ENCODE results near the gene CEACAM3.
A peak's percentile ranks its signal among the peaks of the same experiment; 100 is the strongest.

Gene CEACAM3

GRCh38 chr19:41792513-41793413 is 3.6 kb upstream of the CEACAM3 start:
- peak; percentile 30 to 46 for DNase-seq (ENCODE audit: low read depth in 2 of 2)

- DNase-seq (ENCODE audit: low read depth in 2 of 2): no peak
These were observed 3.0 kb upstream of the CEACAM3 start for GRCh38 chr19:41793414-41793727.

GRCh38 chr19:41795031-41795461 is 1.3 kb upstream of the CEACAM3 start:
- peak; percentile 22 to 38 for DNase-seq (ENCODE audit: low read depth in 2 of 2)

- DNase-seq (ENCODE audit: low read depth in 2 of 2): no peak
These were observed 514 bp downstream of the CEACAM3 start for GRCh38 chr19:41796901-41797300.

GRCh38 chr19:41799444-41800000 is 3.1 kb downstream of the CEACAM3 start:
- DNase-seq (ENCODE audit: low read depth in 2 of 2): no peak

GRCh38 chr19:41801031-41801430 is 4.6 kb downstream of the CEACAM3 start:
- no peak for DNase-seq (ENCODE audit: low read depth in 2 of 2)

- no peak for DNase-seq (ENCODE audit: low read depth in 2 of 2)
These were observed 5.4 kb downstream of the CEACAM3 start for GRCh38 chr19:41801792-41802211.

GRCh38 chr19:41802770-41803169 is 6.4 kb downstream of the CEACAM3 start:
- DNase-seq (ENCODE audit: low read depth in 2 of 2): no peak

GRCh38 chr19:41804336-41804735 is 7.9 kb downstream of the CEACAM3 start:
- DNase-seq (ENCODE audit: low read depth in 2 of 2): no peak

- no peak for DNase-seq (ENCODE audit: low read depth in 2 of 2)
These were observed 10.8 kb downstream of the CEACAM3 start for GRCh38 chr19:41807176-41807575.

- DNase-seq (ENCODE audit: low read depth in 2 of 2): no peak
These were observed 12.5 kb downstream of the CEACAM3 start for GRCh38 chr19:41808663-41809566.

- no peak for DNase-seq (ENCODE audit: low read depth in 2 of 2)
These were observed 13.9 kb downstream of the CEACAM3 start for GRCh38 chr19:41810301-41810700.

- no peak for DNase-seq (ENCODE audit: low read depth in 2 of 2)
These were observed 14.6 kb downstream of the CEACAM3 start for GRCh38 chr19:41811036-41811435.

GRCh38 chr19:41811981-41812380 is 15.6 kb downstream of the CEACAM3 start:
- no peak for DNase-seq (ENCODE audit: low read depth in 2 of 2)

GRCh38 chr19:41813911-41814310 is 17.5 kb downstream of the CEACAM3 start:
- no peak for DNase-seq (ENCODE audit: low read depth in 2 of 2)

- DNase-seq (ENCODE audit: low read depth in 2 of 2): no peak
These were observed 18.9 kb downstream of the CEACAM3 start for GRCh38 chr19:41815301-41815700.

GRCh38 chr19:41816761-41817160 is 20.4 kb downstream of the CEACAM3 start:
- DNase-seq (ENCODE audit: low read depth in 2 of 2): no peak

- peak; percentile 11 to 17 for DNase-seq (ENCODE audit: low read depth in 2 of 2)
These were observed 24.8 kb downstream of the CEACAM3 start for GRCh38 chr19:41821003-41821735.

GRCh38 chr19:41837981-41838708 is 41.8 kb downstream of the CEACAM3 start:
- DNase-seq (ENCODE audit: low read depth in 2 of 2): no peak

- no peak for DNase-seq (ENCODE audit: low read depth in 2 of 2)
These were observed 42.8 kb downstream of the CEACAM3 start for GRCh38 chr19:41839211-41839610.

- DNase-seq (ENCODE audit: low read depth in 2 of 2): no peak
These were observed 47.0 kb downstream of the CEACAM3 start for GRCh38 chr19:41843371-41843770.

All from stimulated activated CD8-positive, alpha-beta memory T cell treated with anti-CD3 and anti-CD28 coated beads, Interleukin-2, amount 100 ng/mL, for 48 hours (primary cell).